Astrocyte (in vitro differentiated cells and primary cell): Measurements from ENCODE around the gene REC114.

Experiments used
- CTCF ChIP-seq: IDR thresholded peaks from 2 replicates; pipeline ENCODE4 v1.5.1; 2011; ENCODE audit warnings: low read depth, mild to moderate bottlenecking, inconsistent platforms, low read length, moderate library complexity; ENCODE audit not compliant: insufficient read depth
- EZH2 ChIP-seq: IDR thresholded peaks from 2 replicates; pipeline ENCODE4 v1.6.1; 2012; ENCODE audit warnings: mild to moderate bottlenecking, low read length, inconsistent platforms; ENCODE audit not compliant: insufficient read depth

GRCh38 chr15:73493922-73494321 is 51.0 kb downstream of the REC114 start:
- no peak for TF ChIP-seq CTCF
- TF ChIP-seq EZH2 = no peak
